HG03565 (cell line): ENCODE data around the gene TLE5.
A peak's percentile ranks its signal among the peaks of the same experiment; 100 is the strongest.
"Not testable (repeated sequence)": the region's sequence is repeated elsewhere in the genome, so short reads cannot be mapped to it uniquely, and the experiment has no call there.

Experiments
- ATAC-seq: cut with Tn5 transposase; IDR thresholded peaks from one replicate; pipeline ENCODE4 v1.9.1; 2021; ENCODE audit warnings: mild to moderate bottlenecking, moderate library complexity; ENCODE audit not compliant: unreplicated experiment

The TLE5 gene

GRCh38 chr19:3045885-3046697 is 16.2 kb downstream of the TLE5 start:
- ATAC-seq = no peak

- ATAC-seq = no peak
Measured at GRCh38 chr19:3045191-3045590, 17.1 kb downstream of the TLE5 start.

- no peak for ATAC-seq
Measured at GRCh38 chr19:3042621-3043267, 19.6 kb downstream of the TLE5 start.

- ATAC-seq = no peak
Measured at GRCh38 chr19:3041761-3042620, 20.3 kb downstream of the TLE5 start.

GRCh38 chr19:3041327-3041726 is 21.0 kb downstream of the TLE5 start:
- no peak for ATAC-seq

GRCh38 chr19:3039641-3040077 is 22.6 kb downstream of the TLE5 start:
- no peak for ATAC-seq

GRCh38 chr19:3039125-3039524 is 23.2 kb downstream of the TLE5 start:
- ATAC-seq = no peak

GRCh38 chr19:3038214-3038613 is 24.1 kb downstream of the TLE5 start:
- ATAC-seq = no peak

GRCh38 chr19:3036977-3037544 is 25.2 kb downstream of the TLE5 start:
- ATAC-seq = not testable (repeated sequence)

GRCh38 chr19:3036119-3036976 is 25.9 kb downstream of the TLE5 start:
- ATAC-seq = peak; percentile 37

GRCh38 chr19:3035542-3036118 is 26.7 kb downstream of the TLE5 start:
- peak; percentile 82 for ATAC-seq

GRCh38 chr19:3034656-3035541 is 27.4 kb downstream of the TLE5 start:
- no peak for ATAC-seq

GRCh38 chr19:3034406-3034655 is 28.0 kb downstream of the TLE5 start:
- ATAC-seq = no peak

GRCh38 chr19:3033595-3034405 is 28.5 kb downstream of the TLE5 start:
- ATAC-seq = no peak

GRCh38 chr19:3031607-3031867 is 30.8 kb downstream of the TLE5 start:
- ATAC-seq = no peak

- ATAC-seq = no peak
Measured at GRCh38 chr19:3029065-3029923, 33.0 kb downstream of the TLE5 start, which contains the start of gene TLE2. Gene TLE2 (minus strand): TSS chr19:3029280. CDS start chr19:3028904, 376 bp downstream.

- ATAC-seq = no peak
Measured at GRCh38 chr19:3028305-3029064, 33.8 kb downstream of the TLE5 start.
